Mesendoderm (in vitro differentiated cells): ENCODE measurements around the gene RBKS.

Source experiments
- DNase-seq: peaks from one replicate; pipeline ENCODE4 v3.0.0; 2013
- H2AK5ac ChIP-seq: 2 replicates; pipeline ENCODE4 v1.6.1; 2013; ENCODE audit warnings: low read length, inconsistent platforms
- H2BK120ac ChIP-seq: 2 replicates; pipeline ENCODE4 v1.6.1; 2013; ENCODE audit warnings: low read depth, mild to moderate bottlenecking, low read length, moderate library complexity, mixed read lengths
- H2BK15ac ChIP-seq: replicated peaks from 2 replicates; pipeline ENCODE4 v1.6.1; 2013; ENCODE audit warnings: low read depth, mild to moderate bottlenecking, moderate library complexity
- H2BK5ac ChIP-seq: 2 replicates; pipeline ENCODE4 v1.6.1; 2013; ENCODE audit warnings: low read length, inconsistent platforms
- H3K18ac ChIP-seq: 2 replicates; pipeline ENCODE4 v1.6.1; 2013; ENCODE audit warnings: mild to moderate bottlenecking, low read length, mixed read lengths
- H3K23ac ChIP-seq: one replicate; pipeline ENCODE4 v1.6.1; 2013; ENCODE audit warnings: low read length
- H3K27ac ChIP-seq: 2 replicates; pipeline ENCODE4 v1.5.1; 2013; ENCODE audit warnings: low read depth, mild to moderate bottlenecking, inconsistent platforms, low read length, moderate library complexity
- H3K27me3 ChIP-seq: 2 replicates; pipeline ENCODE4 v1.6.1; 2013; ENCODE audit warnings: low read length, control low read depth, mild to moderate bottlenecking, inconsistent platforms; ENCODE audit not compliant: insufficient read depth, poor library complexity
- H3K36me3 ChIP-seq: 2 replicates; pipeline ENCODE4 v1.6.1; 2013; ENCODE audit warnings: low read length, inconsistent platforms; ENCODE audit not compliant: control insufficient read depth, insufficient read depth
- H3K4ac ChIP-seq: one replicate; pipeline ENCODE4 v1.6.1; 2013; ENCODE audit warnings: low read depth, mild to moderate bottlenecking, low read length, moderate library complexity
- H3K4me1 ChIP-seq: 2 replicates; pipeline ENCODE4 v1.6.1; 2013; ENCODE audit warnings: low read depth, low read length, inconsistent platforms; ENCODE audit not compliant: control insufficient read depth
- H3K4me2 ChIP-seq: 2 replicates; pipeline ENCODE4 v1.6.1; 2013; ENCODE audit warnings: low read length
- H3K4me3 ChIP-seq: 2 replicates; pipeline ENCODE4 v1.5.1; 2013; ENCODE audit warnings: mild to moderate bottlenecking, low read length
- H3K56ac ChIP-seq: one replicate; pipeline ENCODE4 v1.6.1; 2013; ENCODE audit warnings: low read length
- H3K79me1 ChIP-seq: 2 replicates; pipeline ENCODE4 v1.6.1; 2013; ENCODE audit warnings: low read length, inconsistent platforms
- H3K79me2 ChIP-seq: 2 replicates; pipeline ENCODE4 v1.6.1; 2013; ENCODE audit warnings: mild to moderate bottlenecking, low read length; ENCODE audit not compliant: control insufficient read depth, insufficient read depth
- H3K9ac ChIP-seq: 2 replicates; pipeline ENCODE4 v1.6.1; 2013; ENCODE audit warnings: low read length, inconsistent platforms
- H4K5ac ChIP-seq: one replicate; pipeline ENCODE4 v1.6.1; 2013; ENCODE audit warnings: low read length
- H4K8ac ChIP-seq: one replicate; pipeline ENCODE4 v1.6.1; 2013; ENCODE audit warnings: low read depth, mild to moderate bottlenecking, control low read depth, low read length, moderate library complexity
- WGBS: extraction: QIAGEN DNeasy Blood & Tissue Kit; methylation state at CpG from one replicate; pipeline ENCODE4 v1.1.7; 2013; ENCODE audit warnings: low lambda C conversion rate, missing lambda C conversion rate; ENCODE audit not compliant: insufficient coverage; ENCODE audit errors: extremely low coverage; 5-methylcytosine and 5-hydroxymethylcytosine counted together

RBKS gene

GRCh38 chr2:27925766-27926472, 35.7 kb upstream of the RBKS start:
- H3K27ac ChIP-seq = no peak overlapping the region
- no peaks in the 10 kb centered on the region for H3K79me2 ChIP-seq
- WGBS = no CpG with 5 or more reads among the region's 4 CpGs
- no peak overlapping the region for H3K9ac ChIP-seq
- no peak overlapping the region for H2BK15ac ChIP-seq
- no peak overlapping the region for H4K8ac ChIP-seq
- no peak overlapping the region for H3K4me3 ChIP-seq
- H3K36me3 ChIP-seq = no peaks in the 10 kb centered on the region
- DNase-seq = no peak
- no peak overlapping the region for H2BK5ac ChIP-seq
- no peak overlapping the region for H3K18ac ChIP-seq
- no peak overlapping the region for H3K56ac ChIP-seq
- H3K4me1 ChIP-seq = no peaks in the 10 kb centered on the region
- H4K5ac ChIP-seq = no peak overlapping the region
- no peak overlapping the region for H3K4ac ChIP-seq
- no peak overlapping the region for H3K23ac ChIP-seq
- H3K79me1 ChIP-seq = no peaks in the 10 kb centered on the region
- no peaks in the 10 kb centered on the region for H3K27me3 ChIP-seq
- H3K4me2 ChIP-seq = no peak overlapping the region
- no peak overlapping the region for H2AK5ac ChIP-seq
- H2BK120ac ChIP-seq = no peak overlapping the region

GRCh38 chr2:27922842-27923241, 32.7 kb upstream of the RBKS start:
- no peak overlapping the region for H3K4me2 ChIP-seq
- no peaks in the 10 kb centered on the region for H3K79me2 ChIP-seq
- WGBS = no CpG with 5 or more reads among the region's 1 CpG
- H4K8ac ChIP-seq = no peak overlapping the region
- no peak overlapping the region for H3K56ac ChIP-seq
- H2BK5ac ChIP-seq = no peak overlapping the region
- H3K23ac ChIP-seq = no peak overlapping the region
- no peak overlapping the region for H2BK15ac ChIP-seq
- H3K36me3 ChIP-seq = no peaks in the 10 kb centered on the region
- no peak overlapping the region for H3K18ac ChIP-seq
- H3K79me1 ChIP-seq = no peaks in the 10 kb centered on the region
- no peak overlapping the region for H2BK120ac ChIP-seq
- no peak for DNase-seq
- no peak overlapping the region for H4K5ac ChIP-seq
- no peak overlapping the region for H3K27ac ChIP-seq
- no peak overlapping the region for H3K4ac ChIP-seq
- no peak overlapping the region for H3K4me3 ChIP-seq
- H3K4me1 ChIP-seq = no peaks in the 10 kb centered on the region
- no peak overlapping the region for H2AK5ac ChIP-seq
- no peaks in the 10 kb centered on the region for H3K27me3 ChIP-seq
- H3K9ac ChIP-seq = no peak overlapping the region

GRCh38 chr2:27921880-27922547, 31.8 kb upstream of the RBKS start:
- Histone ChIP-seq H3K4me3 (no peak overlapping the region), H3K4ac (no peak overlapping the region), H2BK15ac (no peak overlapping the region), H3K36me3 (no peaks in the 10 kb centered on the region), H4K5ac (no peak overlapping the region), H3K4me1 (no peaks in the 10 kb centered on the region), H3K27me3 (no peaks in the 10 kb centered on the region), H2BK120ac (no peak overlapping the region), H3K18ac (no peak overlapping the region), H3K56ac (no peak overlapping the region), H3K23ac (no peak overlapping the region), H4K8ac (no peak overlapping the region), H3K9ac (no peak overlapping the region), H3K79me1 (no peaks in the 10 kb centered on the region), H2AK5ac (no peak overlapping the region), H3K4me2 (no peak overlapping the region), H3K79me2 (no peaks in the 10 kb centered on the region), H3K27ac (no peak overlapping the region), H2BK5ac (no peak overlapping the region)
- no peak for DNase-seq
- no CpG with 5 or more reads among the region's 6 CpGs for WGBS

- DNase-seq = no peak
Measured at GRCh38 chr2:27921424-27921823, 31.2 kb upstream of the RBKS start.

GRCh38 chr2:27920148-27920885, 30.1 kb upstream of the RBKS start:
- H3K27ac ChIP-seq = no peak overlapping the region
- no peak for DNase-seq
- no CpG with 5 or more reads among the region's 4 CpGs for WGBS

More at GRCh38 chr2:27921424-27921823, 31.2 kb upstream of the RBKS start:
- H2BK120ac ChIP-seq = no peak overlapping the region
- H3K79me2 ChIP-seq = no peaks in the 10 kb centered on the region
- no peak overlapping the region for H3K18ac ChIP-seq
- no peak overlapping the region for H3K56ac ChIP-seq
- WGBS = no CpG with 5 or more reads among the region's 2 CpGs
- no peak overlapping the region for H3K27ac ChIP-seq
- H3K4ac ChIP-seq = no peak overlapping the region
- H3K27me3 ChIP-seq = no peaks in the 10 kb centered on the region
- H3K23ac ChIP-seq = no peak overlapping the region
- H2BK5ac ChIP-seq = no peak overlapping the region
- no peaks in the 10 kb centered on the region for H3K36me3 ChIP-seq
- no peaks in the 10 kb centered on the region for H3K4me1 ChIP-seq
- H4K8ac ChIP-seq = no peak overlapping the region
- H3K79me1 ChIP-seq = no peaks in the 10 kb centered on the region
- no peak overlapping the region for H3K4me3 ChIP-seq
- no peak overlapping the region for H3K9ac ChIP-seq
- H3K4me2 ChIP-seq = no peak overlapping the region
- no peak overlapping the region for H2BK15ac ChIP-seq
- H2AK5ac ChIP-seq = no peak overlapping the region
- no peak overlapping the region for H4K5ac ChIP-seq

More at GRCh38 chr2:27920148-27920885, 30.1 kb upstream of the RBKS start:
- Histone ChIP-seq H3K18ac (no peak overlapping the region), H2BK120ac (no peak overlapping the region), H3K4ac (no peak overlapping the region), H3K23ac (no peak overlapping the region), H4K5ac (no peak overlapping the region), H3K9ac (no peak overlapping the region), H2BK5ac (no peak overlapping the region), H3K36me3 (no peaks in the 10 kb centered on the region), H3K4me3 (no peak overlapping the region), H4K8ac (no peak overlapping the region), H2BK15ac (no peak overlapping the region), H3K4me2 (no peak overlapping the region), H3K79me1 (no peaks in the 10 kb centered on the region), H3K27me3 (no peaks in the 10 kb centered on the region), H3K4me1 (no peaks in the 10 kb centered on the region), H2AK5ac (no peak overlapping the region), H3K56ac (no peak overlapping the region), H3K79me2 (no peaks in the 10 kb centered on the region)
